CD4-positive, alpha-beta T cell (primary cell): ENCODE measurements around the gene MEF2A. TPM values are rescaled to one million over a fixed set of nuclear protein-coding genes. Genes with fewer than 3 reads are reported as not detected.

ENCODE experiments used
- ATAC-seq: fragments of 200-7000 bp; cut with Tn5 transposase; one replicate; pipeline ENCODE4 v1.10.0; 2022; ENCODE audit warnings: mild to moderate bottlenecking; ENCODE audit not compliant: poor library complexity
- CTCF ChIA-PET: fragments of 350-600 bp; sonication (Branson Sonifier 250); formaldehyde crosslinking; loops from one replicate; lab custom pipeline; 2021; ENCODE audit warnings: antibody characterized with exemption, inconsistent platforms; lab: Charles Lee
- POLR2A ChIA-PET: fragments of 350-600 bp; sonication (Branson Sonifier 250); formaldehyde crosslinking; loops from one replicate; lab custom pipeline; 2021; ENCODE audit warnings: antibody characterized with exemption, inconsistent platforms; lab: Charles Lee
- DNase-seq, 14 experiments: peaks; one replicate each; pipeline ENCODE4 v3.0.0-alpha.2; 2013 to 2020; ENCODE audit warnings: mixed read lengths in 2 of 14
- H3K27ac ChIP-seq, 2 donors: one replicate each; pipeline versions ENCODE4 v1.5.1 to v1.7.0; 2013; ENCODE audit warnings: low read length in 2 of 2, low read depth in 1 of 2, mild to moderate bottlenecking in 1 of 2
- H3K27me3 ChIP-seq, 2 experiments: 1 replicate in 1 of 2; 2 replicates in 1 of 2; pipeline versions ENCODE4 v1.6.1 to v1.7.0; 2013; ENCODE audit warnings: low read length in 2 of 2, control low read depth in 1 of 2, mild to moderate bottlenecking in 1 of 2, moderate library complexity in 1 of 2; ENCODE audit not compliant: insufficient read depth in 2 of 2, control insufficient read depth in 1 of 2
- H3K36me3 ChIP-seq: one replicate; pipeline ENCODE4 v1.6.1; 2013; ENCODE audit warnings: low read length, control low read depth; ENCODE audit not compliant: insufficient read depth
- H3K4me1 ChIP-seq: one replicate; pipeline ENCODE4 v1.6.1; 2013; ENCODE audit warnings: low read length, control low read depth; ENCODE audit not compliant: insufficient read depth
- H3K4me3 ChIP-seq: one replicate; pipeline ENCODE4 v1.5.1; 2013; ENCODE audit warnings: mild to moderate bottlenecking, low read length, moderate library complexity
- H3K9me3 ChIP-seq, 2 experiments: 1 replicate in 1 of 2; 2 replicates in 1 of 2; pipeline versions ENCODE4 v1.6.1 to v1.7.0; 2013; ENCODE audit warnings: low read length in 2 of 2, mild to moderate bottlenecking in 2 of 2, control low read depth in 1 of 2, moderate library complexity in 1 of 2; ENCODE audit not compliant: control insufficient read depth in 1 of 2, insufficient read depth in 1 of 2
- H3K27ac Mint-ChIP-seq: one replicate; pipeline ENCODE4 v1.8.0; 2020; ENCODE audit warnings: mixed read lengths
- H3K27me3 Mint-ChIP-seq: one replicate; pipeline ENCODE4 v1.8.0; 2021; ENCODE audit warnings: mixed read lengths
- H3K36me3 Mint-ChIP-seq: one replicate; pipeline ENCODE4 v1.8.0; 2021; ENCODE audit warnings: low read depth, mixed read lengths
- H3K4me1 Mint-ChIP-seq: one replicate; pipeline ENCODE4 v1.8.0; 2021; ENCODE audit warnings: low read depth, mixed read lengths
- H3K4me3 Mint-ChIP-seq: one replicate; pipeline ENCODE4 v1.8.0; 2020; ENCODE audit warnings: mild to moderate bottlenecking, mixed read lengths
- H3K9me3 Mint-ChIP-seq: one replicate; pipeline ENCODE4 v1.8.0; 2020; ENCODE audit warnings: mixed read lengths
- CTCF ChIP-seq: fragments of 200-600 bp; IDR thresholded peaks from one replicate; pipeline ENCODE4 v1.8.0; 2022; ENCODE audit warnings: antibody characterized with exemption, mild to moderate bottlenecking
- intact Hi-C, 2 experiments: fragments of 100-400 bp; cut with DNase I in 1 of 2; cut with micrococcal nuclease in 1 of 2; formaldehyde crosslinking; loops; one replicate each; pipeline versions ENCODE4 v1.15.1 to v1.9.0; 2023 to 2025; cut with DNase I, micrococcal nuclease
- total RNA-seq, 174 experiments: library from RNA in 2 of 174; stranded (reverse) in 2 of 174; gene quantifications; one replicate each; pipeline ENCODE4 v1.2.3 and lab custom pipeline; 2021 to 2026

Gene MEF2A
- total RNA-seq, 2 experiments from 2014 or later, result 23.2 to 24.9 TPM

- peaks cover 49% of the 10 kb centered on the region for H3K36me3 Mint-ChIP-seq
- DNase-seq (peak in 4 of 14 experiments; percentile 46 to 56 (median 50)), ATAC-seq (peak; percentile 30)
- intact Hi-C loops, result no loop called here
- H3K4me1 Mint-ChIP-seq, result peaks cover 57% of the 10 kb centered on the region
- Histone ChIP-seq H3K27ac (peak overlapping the region in 1 of 2 donors; percentile 32), H3K9me3 (no peaks in the 10 kb centered on the region), H3K4me1 (peaks cover 12% of the 10 kb centered on the region), H3K36me3 (peaks cover 27% of the 10 kb centered on the region), H3K27me3 (no peaks in the 10 kb centered on the region), H3K4me3 (peak overlapping the region; percentile 42)
- H3K27me3 Mint-ChIP-seq, result no peaks in the 10 kb centered on the region
- H3K27ac Mint-ChIP-seq, result peak overlapping the region; percentile 73
- H3K9me3 Mint-ChIP-seq, result no peaks in the 10 kb centered on the region
- CTCF ChIA-PET, result no interaction called here
- POLR2A ChIA-PET, result interaction anchor here (1.1 to 2.9 kb wide), 3 partner anchors 25 to 435 kb away, joined by 3 to 23 read pairs (median 3); partner anchors contain the start of gene LYSMD4
- TF ChIP-seq CTCF, result no peak
- H3K4me3 Mint-ChIP-seq, result peak overlapping the region; percentile 82
Observed at GRCh38 chr15:99707473-99708270, 141.9 kb downstream of the MEF2A start.

- no peaks in the 10 kb centered on the region for H3K27me3 ChIP-seq
- Mint-ChIP-seq H3K27ac (no peak overlapping the region), H3K27me3 (no peaks in the 10 kb centered on the region), H3K4me1 (peaks cover 48% of the 10 kb centered on the region), H3K36me3 (peaks cover 55% of the 10 kb centered on the region), H3K9me3 (no peaks in the 10 kb centered on the region), H3K4me3 (no peak overlapping the region)
- no peak overlapping the region for H3K4me3 ChIP-seq
- H3K9me3 ChIP-seq, result no peaks in the 10 kb centered on the region
- intact Hi-C loops, result no loop called here
- H3K4me1 ChIP-seq, result peaks cover 12% of the 10 kb centered on the region
- ChIA-PET CTCF (no interaction called here), POLR2A (interaction anchor here (2.9 kb wide), 1 partner anchor 24 kb away, joined by 23 read pairs; the partner anchor contains the start of gene LYSMD4)
- TF ChIP-seq CTCF, result no peak
- H3K27ac ChIP-seq, result no peak overlapping the region
- peak in 1 of 14 experiments; percentile 14 for DNase-seq
- ATAC-seq, result no peak
- peaks cover 33% of the 10 kb centered on the region for H3K36me3 ChIP-seq
Observed at GRCh38 chr15:99708563-99708962, 142.8 kb downstream of the MEF2A start.

GRCh38 chr15:99709243-99709986 is 143.6 kb downstream of the MEF2A start:
- CTCF ChIA-PET, result no interaction called here
- Histone ChIP-seq H3K27me3 (no peaks in the 10 kb centered on the region), H3K9me3 (no peaks in the 10 kb centered on the region), H3K4me3 (no peak overlapping the region), H3K36me3 (peaks cover 35% of the 10 kb centered on the region), H3K4me1 (peaks cover 12% of the 10 kb centered on the region), H3K27ac (no peak overlapping the region)
- DNase-seq (no peak), ATAC-seq (no peak)
- POLR2A ChIA-PET, result no interaction called here
- peaks cover 55% of the 10 kb centered on the region for H3K36me3 Mint-ChIP-seq
- peaks cover 41% of the 10 kb centered on the region for H3K4me1 Mint-ChIP-seq
- H3K4me3 Mint-ChIP-seq, result no peak overlapping the region
- TF ChIP-seq CTCF, result no peak
- H3K9me3 Mint-ChIP-seq, result no peaks in the 10 kb centered on the region
- H3K27me3 Mint-ChIP-seq, result no peaks in the 10 kb centered on the region
- intact Hi-C loops, result no loop called here
- peak overlapping the region; percentile 21 for H3K27ac Mint-ChIP-seq
